Measurements from ENCODE around the gene WDR7.

The WDR7 gene

DNA sequence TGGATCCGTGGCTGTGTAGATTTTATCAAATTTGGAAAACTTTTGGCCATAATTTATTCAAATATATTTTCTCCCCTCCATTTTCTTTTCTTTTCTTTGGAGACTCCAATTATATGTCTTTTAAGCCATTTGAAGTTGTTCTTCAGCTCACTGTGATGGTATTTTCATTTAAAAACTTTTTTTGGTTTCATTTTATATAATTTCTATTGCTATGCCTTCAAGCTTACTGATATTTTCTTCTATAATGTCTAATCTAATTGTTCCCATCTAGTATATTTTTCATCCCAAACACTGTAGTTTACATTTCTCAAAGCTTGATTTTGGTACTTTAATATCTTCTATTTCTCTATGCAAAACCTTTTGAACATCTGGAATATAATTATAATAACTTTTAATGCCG lies 72.5 kb downstream of the WDR7 start:
- DNase-seq: no peak

DNA sequence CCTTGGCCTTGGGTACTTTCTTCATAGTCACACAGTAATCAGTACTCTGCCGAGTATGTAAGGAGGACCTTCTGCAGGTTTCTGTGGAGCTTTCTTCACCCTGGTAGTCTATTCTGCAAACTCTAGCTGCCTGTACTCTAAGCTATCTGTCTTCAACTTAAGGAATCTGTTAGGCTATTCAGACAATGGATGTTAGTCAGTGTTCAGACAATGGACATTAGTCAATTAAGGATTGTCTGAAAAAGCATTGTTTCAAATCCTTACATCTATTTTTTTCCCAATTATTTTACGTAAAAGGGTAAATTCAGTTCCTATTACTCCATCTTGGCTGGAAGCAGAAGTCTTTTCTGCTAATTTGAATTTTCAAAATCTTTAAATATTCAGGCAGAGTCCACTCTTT lies 75.7 kb downstream of the WDR7 start:
- no peak for DNase-seq

DNA sequence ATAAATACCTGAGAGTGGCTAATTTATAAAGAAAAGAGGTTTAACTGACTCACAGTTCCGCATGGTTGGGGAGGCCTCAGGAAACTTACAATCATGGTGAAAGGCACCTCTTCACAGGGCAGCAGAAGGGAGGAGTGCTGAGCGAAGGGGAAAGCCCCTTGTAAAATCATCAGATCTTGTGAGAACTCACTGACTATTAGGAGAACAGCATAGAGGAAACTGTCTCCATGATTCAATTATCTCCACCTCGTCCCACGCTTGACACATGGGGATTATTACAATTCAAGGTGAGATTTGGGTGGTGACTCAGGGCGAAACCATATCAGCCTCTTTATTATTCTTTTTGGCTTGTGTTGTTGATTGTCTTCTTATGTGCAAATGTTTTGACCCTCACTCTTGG lies 76.2 kb downstream of the WDR7 start:
- no peak for DNase-seq

DNA sequence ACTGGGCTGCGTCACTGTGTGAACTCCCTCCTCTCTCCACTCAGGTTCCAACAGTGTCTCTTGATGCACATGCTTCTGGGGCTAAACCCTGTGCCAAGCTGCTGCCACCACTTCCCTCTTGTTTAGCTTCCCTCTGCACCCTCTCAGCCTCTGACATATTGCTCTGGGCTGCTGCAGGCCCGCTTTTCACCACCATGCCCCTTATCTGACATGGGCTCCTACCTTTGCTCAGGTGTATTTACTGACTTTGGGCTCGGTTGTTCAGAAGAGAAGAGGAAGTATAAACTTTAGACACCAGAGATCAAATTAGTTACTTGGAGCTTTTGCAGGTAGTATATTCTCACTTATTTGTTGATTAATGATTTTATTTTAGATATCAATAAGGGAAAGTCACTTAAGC lies 77.6 kb downstream of the WDR7 start:
- DNase-seq: no peak

DNA sequence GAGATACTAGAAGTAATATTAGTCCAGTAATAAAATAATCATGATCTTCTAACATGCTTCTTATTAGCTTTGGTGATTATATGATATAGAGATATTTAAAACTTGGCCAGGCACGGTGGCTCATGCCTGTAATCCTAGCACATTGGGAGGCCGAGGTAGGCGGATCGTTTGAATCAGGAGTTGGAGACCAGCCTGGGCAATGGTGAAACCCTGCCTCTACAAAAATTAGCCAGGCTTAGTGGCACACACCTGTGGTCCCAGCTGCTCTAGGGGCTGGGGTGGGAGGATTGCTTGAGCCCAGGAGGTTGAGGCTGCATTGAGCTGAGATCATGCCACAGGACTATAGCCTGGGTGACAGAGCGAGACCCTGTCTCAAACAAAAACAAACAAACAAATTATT lies 87.0 kb downstream of the WDR7 start:
- DNase-seq: no peak

DNA sequence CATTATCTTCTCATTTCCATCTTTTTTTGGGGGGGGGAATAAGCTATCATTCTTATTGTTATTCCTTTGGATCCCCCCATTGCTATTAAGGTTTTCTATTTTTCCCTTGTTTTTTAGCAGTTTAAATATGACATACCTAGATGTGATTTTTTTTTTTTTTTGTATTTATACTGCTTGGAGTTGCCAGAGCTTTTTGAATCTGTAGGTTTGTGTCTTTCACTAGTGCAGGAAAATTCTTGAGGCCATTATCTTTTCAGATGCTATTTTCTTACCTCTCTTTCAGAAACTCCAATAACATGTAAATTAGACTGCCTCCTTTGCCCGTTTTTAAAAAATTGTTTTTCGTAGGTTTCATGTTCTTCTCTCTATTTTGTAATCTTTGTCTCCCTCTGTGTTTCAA lies 88.6 kb downstream of the WDR7 start:
- no peak for DNase-seq

DNA sequence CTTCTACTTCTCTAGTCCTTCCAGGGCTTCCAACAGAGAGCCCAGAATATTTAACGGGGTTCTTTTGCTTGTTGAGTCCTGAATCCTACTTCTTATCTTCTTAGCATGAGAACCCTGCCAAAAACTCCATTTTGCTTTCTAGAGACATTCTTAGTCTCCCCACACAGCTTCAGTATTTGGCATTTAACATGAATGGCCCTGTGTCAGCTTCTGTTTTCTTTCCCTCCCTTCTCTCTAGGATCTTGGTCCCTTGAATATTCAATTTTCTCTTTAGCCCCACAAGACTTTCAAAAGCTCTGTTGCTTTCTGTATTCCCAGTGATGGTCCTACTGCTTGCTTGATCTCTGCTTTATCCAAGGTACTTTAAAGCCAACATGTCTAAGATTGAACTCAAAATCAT lies 89.5 kb downstream of the WDR7 start:
- no peak for DNase-seq

DNA sequence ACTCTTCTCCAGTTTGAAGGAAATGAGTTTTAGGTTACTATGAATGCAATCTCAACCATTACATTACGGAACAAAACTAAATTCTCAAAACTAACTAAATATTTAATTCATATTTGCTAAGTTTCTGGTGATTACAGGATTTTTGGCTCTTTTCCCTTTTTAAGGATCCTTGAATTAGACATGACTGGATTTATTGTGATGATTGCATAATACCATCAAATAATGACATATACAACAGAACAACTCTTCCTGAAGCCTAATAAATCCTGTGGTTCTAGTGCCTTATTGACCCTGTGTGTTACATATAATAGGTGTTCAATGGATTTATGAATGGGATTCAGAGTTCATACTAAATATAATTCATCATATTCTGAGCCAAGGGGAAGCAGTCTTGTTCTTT lies 90.5 kb downstream of the WDR7 start:
- DNase-seq: no peak

DNA sequence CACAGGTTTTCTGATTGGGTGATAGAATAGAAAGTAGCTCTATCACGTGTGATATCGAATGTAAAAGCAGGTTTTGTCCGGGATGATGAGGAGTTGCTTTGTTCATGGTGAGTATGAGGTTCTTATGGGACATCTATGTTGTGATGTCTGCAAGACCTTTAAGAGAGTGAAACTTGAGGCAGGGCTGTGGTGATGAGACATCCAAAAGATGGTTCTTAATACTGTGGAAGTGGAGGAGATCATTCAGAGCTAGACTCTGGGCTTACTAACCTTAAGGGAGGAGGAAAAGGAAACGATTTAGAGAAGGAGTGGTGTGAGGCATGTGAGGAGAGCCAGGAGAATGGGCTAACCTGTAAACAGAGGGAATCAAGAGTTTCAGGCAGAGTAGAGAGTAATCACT lies 92.0 kb downstream of the WDR7 start:
- no peak for DNase-seq

DNA sequence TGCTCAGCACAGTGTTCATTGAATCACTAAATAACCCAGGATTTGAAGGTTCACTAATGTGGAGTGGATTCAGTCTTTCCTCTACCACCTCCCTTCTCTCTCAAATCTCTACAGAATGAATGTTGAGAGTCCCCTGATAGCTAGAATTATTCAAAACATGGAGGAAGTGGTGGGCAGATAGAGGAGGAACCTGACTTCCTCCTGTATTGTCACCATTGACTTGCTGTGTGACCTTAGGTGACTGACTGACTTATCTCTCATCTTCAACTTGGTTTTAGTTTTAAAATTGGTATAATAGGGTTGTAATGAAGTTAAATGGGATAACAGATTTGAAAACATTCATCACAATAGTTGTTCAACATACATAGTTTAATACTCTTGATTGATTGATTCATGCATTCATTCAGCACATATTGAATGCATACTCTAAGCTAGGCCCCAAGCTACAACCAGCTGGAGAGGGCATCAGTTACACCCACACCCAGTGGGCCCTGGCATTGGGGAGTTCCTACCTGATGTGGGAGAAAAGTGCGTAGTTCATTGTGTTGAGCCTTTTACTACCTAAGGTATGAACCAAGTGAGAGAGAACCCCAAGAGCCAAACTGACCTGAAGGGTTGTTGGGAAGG lies 96.0 kb downstream of the WDR7 start:
- DNase-seq: no peak

DNA sequence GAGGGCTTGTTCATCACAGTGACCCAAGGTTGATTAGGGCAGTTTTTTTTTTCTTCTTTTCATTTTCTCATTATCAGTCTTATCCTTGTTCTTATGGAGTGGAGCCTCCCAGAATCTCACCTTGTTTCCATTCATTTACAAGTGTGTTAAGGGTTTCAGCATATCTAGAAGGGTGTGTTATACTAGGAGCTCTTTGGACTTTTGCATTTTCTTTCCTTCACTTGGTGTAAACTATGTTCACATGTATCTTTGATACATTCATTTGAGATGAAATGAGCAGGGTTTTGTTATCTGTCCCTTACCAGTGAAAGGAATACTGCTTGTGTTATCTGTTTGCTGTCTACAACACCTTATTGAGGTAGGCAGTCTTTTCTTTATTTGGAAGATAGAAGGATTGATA lies 96.7 kb downstream of the WDR7 start:
- DNase-seq: no peak

DNA sequence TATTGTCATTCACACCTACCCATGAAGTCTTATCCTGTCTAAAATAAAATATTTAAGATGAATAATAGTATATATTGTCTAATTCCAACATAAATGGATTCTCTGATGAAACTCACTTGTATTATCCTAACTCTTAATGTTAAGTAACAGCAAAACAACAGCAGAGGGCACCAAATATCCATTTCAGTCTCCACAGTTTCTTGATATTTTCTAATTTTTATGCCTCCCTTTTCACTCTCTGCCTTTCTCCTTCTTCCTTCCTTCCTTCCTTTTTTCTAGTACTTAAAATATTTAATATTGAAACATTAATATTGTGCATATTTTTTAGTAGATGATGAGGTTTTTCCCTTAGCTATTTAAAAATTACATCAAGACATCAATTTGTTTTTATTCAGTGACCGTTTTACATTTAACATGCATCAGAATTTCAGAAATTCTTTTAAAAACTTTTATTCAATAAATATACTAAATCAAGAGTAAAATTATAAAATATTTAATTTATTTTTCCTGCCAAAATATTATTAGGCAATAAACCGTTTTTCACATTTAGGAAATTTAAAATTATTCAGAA lies 97.6 kb downstream of the WDR7 start:
- DNase-seq: no peak

DNA sequence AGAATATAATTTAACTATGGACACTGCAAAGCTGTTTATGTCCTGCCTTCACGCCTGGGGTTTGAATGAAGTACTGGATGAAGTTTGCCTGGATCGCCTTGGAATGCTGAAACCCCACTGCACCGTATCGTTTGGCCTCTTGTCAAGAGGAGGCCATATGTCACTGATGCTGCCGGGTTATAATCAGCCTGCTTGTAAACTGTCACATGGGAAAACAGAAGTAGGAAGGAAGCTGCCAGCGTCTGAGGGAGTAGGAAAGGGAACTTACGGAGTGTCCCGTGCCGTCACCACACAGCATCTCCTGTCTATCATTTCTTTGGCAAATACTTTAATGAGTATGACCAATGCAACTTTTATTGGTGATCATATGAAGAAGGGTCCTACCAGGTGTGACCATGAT lies 105.8 kb downstream of the WDR7 start:
- no peak for DNase-seq

DNA sequence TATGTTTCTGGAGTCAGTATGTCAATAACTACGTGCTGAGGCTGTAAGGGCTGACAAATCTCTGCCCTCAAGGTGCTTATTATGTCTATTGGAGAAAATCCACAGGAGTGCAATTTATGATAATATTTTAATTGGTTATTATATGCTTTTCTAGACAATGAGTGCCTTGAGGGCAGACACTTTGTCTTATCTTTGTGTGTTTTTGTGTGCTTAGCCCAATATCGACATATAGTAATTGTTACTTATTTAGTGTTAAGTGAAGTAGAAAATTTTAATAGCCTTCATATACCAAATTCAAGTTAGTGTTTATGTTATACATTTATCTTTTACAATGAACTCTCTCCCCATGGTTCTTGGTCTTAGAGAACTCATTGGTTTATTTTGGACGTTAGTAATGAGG lies 118.9 kb downstream of the WDR7 start:
- no peak for DNase-seq

DNA sequence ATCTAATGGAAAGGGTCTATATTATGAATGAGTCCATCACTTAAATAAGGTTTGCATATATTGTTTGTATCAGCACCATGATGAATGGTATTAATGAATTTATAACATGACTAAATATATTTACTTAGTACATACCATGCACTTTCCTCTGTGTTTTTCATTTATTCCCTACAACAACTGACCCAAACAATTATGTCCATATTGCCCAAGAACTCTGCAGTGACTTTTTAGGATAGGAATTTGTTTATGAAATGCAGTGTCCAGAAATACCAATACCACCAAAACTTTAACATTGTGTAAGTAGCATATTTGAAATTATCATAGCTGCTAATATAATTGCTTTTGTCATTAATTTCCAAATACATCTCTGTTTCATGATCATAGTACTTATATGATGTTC lies 119.7 kb downstream of the WDR7 start:
- no peak for DNase-seq

DNA sequence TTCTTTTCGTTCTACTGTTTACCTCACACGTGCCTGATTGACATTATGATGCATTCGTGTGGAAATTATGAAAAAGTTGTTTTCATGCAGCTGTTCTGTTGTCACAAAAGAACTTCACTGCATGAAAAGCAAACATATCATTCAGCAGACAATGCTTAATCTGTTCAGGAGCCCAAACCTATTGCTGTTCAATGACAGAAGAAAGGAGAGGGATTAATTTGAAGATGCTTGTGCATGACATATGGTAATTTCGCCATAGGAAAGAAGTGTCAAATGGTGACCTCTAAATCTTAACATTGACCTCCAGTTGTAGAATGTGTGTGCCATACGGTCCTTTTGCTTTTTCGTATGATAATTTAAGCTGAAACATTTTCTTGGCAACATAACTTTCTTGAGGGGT lies 124.5 kb downstream of the WDR7 start:
- no peak for DNase-seq

DNA sequence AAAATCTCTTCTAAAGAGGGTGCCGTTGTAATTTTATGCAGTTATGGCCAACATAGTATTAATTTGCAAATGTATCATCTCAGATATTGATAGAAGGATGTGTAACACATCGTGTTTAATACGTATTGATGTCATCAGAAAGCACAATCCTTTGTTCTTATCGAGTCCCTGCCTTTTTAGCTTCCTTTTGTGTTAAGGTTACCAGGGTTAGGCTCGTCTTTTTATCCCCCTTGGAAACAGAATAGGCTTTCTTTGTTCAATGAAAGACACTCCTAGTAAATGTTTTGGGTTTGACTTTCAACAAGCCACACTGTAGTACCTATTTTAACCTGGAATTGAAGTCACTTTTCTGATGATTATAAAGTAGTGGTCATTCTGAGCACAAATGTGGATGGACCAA lies 136.2 kb downstream of the WDR7 start:
- DNase-seq: no peak

DNA sequence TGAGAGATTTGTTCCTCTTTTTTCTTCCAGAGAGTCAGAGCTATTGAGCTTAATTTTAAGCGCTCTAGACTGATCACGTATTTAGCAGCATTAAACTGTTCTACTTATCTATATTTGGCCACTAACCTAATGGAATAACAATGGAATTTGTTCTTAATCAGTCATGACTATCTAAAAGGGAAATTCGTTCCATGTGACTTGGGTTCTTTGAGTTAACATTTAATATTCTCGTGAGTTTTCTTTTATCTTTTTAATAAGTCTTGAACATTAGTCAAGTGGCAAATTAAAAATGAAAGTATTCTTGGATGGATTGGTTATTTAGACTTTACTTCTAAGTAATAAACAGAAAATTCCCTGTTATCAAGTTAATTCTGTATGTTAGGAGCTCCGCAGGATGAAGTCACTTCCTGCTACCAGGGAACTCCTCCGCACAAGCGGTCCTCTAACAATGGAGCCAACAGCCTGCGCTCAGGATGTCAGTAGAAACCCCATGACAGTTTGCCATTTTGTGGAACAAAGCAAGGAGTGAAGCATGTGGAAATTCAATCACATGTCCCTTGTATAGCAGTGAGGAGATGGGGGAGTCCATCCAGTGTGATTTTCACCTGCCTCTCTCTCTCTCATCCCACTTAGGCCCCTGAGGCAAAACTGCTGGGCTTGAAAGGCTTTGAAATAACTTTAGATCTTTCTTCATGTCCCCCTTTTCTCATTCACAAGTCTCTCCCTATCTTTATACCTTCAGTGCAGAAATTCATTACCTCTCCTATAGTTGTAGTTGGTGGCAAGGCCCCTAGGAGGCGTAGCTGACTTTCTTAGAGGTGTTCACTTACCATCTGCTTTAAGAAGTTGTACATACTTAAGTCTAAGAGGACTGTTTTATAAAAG lies 138.1 kb downstream of the WDR7 start:
- no peak for DNase-seq

DNA sequence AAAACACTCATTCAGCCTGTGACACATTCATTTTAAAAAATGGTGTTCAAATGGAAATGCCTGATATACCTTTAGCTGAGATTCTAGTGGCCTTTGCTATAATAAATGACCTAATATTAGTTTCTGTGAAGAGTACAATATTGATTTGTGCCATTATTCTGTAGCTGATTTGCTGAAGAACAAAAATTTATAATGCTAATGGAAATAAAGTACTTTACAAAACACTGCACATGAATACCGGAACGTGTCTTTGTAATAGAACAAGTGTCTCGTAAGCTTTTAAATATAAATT lies 138.7 kb downstream of the WDR7 start:
- DNase-seq: no peak

DNA sequence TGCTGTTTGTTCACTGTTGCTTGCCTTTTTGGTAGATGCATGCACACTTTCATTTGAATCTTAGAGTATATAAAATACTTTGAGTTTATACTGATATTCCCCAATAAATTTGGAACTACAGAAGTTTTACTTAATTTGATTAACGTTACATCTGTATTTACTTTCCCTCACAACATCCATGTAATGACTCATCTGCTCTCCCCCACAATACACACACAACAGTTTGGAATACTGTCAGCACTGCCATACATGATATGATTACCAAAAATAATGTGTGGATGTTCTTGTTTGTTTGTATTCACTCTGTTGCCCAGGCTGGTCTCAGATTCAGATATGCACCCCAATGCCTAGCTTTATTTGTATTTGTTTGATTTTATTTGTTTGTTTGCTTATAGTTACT lies 144.2 kb downstream of the WDR7 start:
- DNase-seq: no peak

DNA sequence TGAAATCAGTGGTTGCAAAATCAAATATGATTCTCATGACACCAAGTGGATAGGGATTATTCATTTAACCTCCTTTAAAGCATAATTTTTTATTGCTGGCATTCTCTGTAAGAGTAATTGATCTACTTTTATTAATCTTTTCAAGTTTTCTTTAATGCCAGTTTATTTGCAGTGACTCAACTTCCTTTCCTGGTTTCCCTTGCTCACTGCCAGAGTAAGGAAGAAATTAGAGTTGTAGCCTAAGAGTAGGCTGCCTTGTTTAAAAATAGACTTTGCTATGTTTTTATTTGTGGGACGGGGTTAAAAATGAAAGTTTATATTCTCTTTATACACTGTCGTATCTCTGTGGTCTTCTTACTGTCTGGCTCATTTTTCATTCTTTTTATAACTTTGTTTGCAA lies 148.6 kb downstream of the WDR7 start:
- no peak for DNase-seq

DNA sequence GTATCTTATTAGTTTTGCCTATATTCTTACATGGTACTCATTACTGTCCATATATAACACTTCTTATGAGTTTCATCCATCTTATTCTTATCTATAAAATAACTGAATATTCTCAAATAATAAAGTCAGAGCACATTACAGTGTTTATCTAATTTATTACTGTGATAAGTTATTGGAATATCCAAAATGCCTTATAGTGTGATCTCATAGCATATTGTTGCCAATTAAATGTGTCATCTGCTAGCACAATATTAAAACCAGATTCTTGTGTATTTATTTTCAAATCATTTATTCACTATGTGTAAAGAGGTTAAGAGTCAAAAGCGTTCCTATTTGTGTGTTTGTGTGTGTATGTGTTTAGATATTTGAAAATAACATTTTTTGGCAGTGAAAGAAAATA lies 151.9 kb downstream of the WDR7 start:
- no peak for DNase-seq

DNA sequence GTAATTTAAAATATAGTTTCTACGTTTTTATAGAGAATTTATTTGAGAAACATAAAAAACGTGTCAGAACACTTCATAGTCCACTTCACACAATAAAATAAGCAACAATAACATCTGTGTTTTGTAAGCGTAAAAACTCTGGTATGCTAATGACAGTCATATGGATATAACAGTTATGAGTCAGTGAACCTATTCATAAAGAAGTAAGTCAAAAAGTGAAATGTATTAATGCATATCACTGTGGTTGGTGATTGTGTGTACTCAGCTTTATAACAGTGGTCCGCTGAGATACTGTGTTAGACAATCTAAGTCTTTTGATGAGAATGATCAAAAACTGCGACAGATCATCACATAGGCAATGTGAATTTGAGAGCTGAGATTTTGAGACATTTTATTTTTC lies 153.2 kb downstream of the WDR7 start:
- DNase-seq: no peak

DNA sequence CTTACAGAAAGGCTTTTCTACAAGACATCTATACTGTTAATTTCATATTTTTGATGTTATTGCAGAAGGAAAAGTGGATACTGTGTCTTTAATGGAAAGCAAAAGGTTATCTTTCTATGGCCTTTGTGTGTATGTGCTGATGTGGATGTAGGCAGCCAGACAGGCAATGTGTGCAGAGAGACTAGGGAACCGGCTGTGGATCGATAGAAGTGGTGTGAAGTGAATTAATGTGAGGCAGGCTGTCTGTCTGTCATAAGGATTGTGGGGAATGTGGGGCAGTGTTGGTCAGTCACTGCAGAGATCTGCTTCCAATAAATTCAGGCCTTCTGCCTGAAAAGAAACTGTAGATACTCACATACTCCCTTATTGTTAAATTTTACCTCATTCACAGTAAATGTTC lies 156.7 kb downstream of the WDR7 start:
- DNase-seq: no peak

DNA sequence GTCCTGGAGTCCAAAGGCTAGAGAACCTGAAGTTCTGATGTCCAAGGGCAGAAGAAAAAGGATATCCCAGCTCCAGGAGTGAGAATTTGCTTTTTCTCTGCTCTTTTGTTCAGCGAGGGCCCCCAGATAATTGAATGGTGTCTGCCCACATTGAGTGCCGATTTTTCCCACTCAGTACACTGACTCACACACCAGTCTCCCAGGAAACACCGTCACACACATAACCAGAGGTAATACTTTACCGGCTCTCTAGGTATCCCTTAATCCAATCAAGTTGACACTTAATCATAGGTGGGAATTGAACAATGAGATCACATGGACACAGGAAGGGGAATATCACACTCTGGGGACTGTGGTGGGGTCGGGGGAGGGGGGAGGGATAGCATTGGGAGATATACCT lies 161.5 kb downstream of the WDR7 start:
- DNase-seq: no peak
